ENCODE data around the gene FBXO46. TPM values are rescaled to one million over a fixed set of nuclear protein-coding genes. Genes with fewer than 3 reads are reported as not detected.

FBXO46 gene
- total RNA-seq, 1 donor from 2014 or later: 19.3 TPM

GRCh38 chr19:45705710-45706415, 24.8 kb downstream of the FBXO46 start:
- H3K36me3 ChIP-seq: peaks cover 16% of the 10 kb centered on the region
- H3K9me3 ChIP-seq: no peaks in the 10 kb centered on the region
- no peaks in the 10 kb centered on the region for H3K4me1 ChIP-seq
- intact Hi-C loops (cut with DNase I): no loop called here
- no peak for DNase-seq
- no peak overlapping the region for H3K27ac ChIP-seq
- ATAC-seq: no peak
- no peaks in the 10 kb centered on the region for H3K27me3 ChIP-seq (ENCODE audit: low read depth)
- no peak overlapping the region for H3K4me3 ChIP-seq
- no peak for TF ChIP-seq CTCF (IDR thresholded peaks at IDR 0.05)

- peaks cover 15% of the 10 kb centered on the region for H3K36me3 ChIP-seq
- H3K4me1 ChIP-seq: no peaks in the 10 kb centered on the region
- no peaks in the 10 kb centered on the region for H3K9me3 ChIP-seq
- H3K27me3 ChIP-seq (ENCODE audit: low read depth): no peaks in the 10 kb centered on the region
- intact Hi-C loops (cut with DNase I): no loop called here
- TF ChIP-seq CTCF (IDR thresholded peaks at IDR 0.05): no peak
- no peak overlapping the region for H3K27ac ChIP-seq
- ATAC-seq (no peak), DNase-seq (no peak)
- H3K4me3 ChIP-seq: no peak overlapping the region
Measured at GRCh38 chr19:45705115-45705514, 25.6 kb downstream of the FBXO46 start.

- no peak overlapping the region for H3K4me3 ChIP-seq
- H3K27ac ChIP-seq: no peak overlapping the region
- ATAC-seq: no peak
- no peaks in the 10 kb centered on the region for H3K27me3 ChIP-seq (ENCODE audit: low read depth)
- TF ChIP-seq CTCF (IDR thresholded peaks at IDR 0.05): no peak
- H3K9me3 ChIP-seq: no peaks in the 10 kb centered on the region
- peaks cover 15% of the 10 kb centered on the region for H3K36me3 ChIP-seq
- H3K4me1 ChIP-seq: no peaks in the 10 kb centered on the region
- no peak for DNase-seq
- intact Hi-C loops (cut with DNase I): no loop called here
Measured at GRCh38 chr19:45701676-45702075, 29.0 kb downstream of the FBXO46 start.

GRCh38 chr19:45693106-45693788, 37.4 kb downstream of the FBXO46 start:
- TF ChIP-seq CTCF (IDR thresholded peaks at IDR 0.05): peak; percentile 90
- intact Hi-C loops (cut with DNase I): no loop called here
- H3K4me1 ChIP-seq: peaks cover 22% of the 10 kb centered on the region
- peak overlapping the region; percentile 91 for H3K27ac ChIP-seq
- ATAC-seq (peak; percentile 44 to 46), DNase-seq (peak; percentile 85)
- H3K36me3 ChIP-seq: peaks cover 19% of the 10 kb centered on the region
- H3K9me3 ChIP-seq: no peaks in the 10 kb centered on the region
- peak overlapping the region; percentile 95 for H3K4me3 ChIP-seq
- H3K27me3 ChIP-seq (ENCODE audit: low read depth): no peaks in the 10 kb centered on the region

- intact Hi-C loops (cut with DNase I): no loop called here
- peak; percentile 96 to 97 for ATAC-seq
Measured at GRCh38 chr19:45692187-45693105, 38.2 kb downstream of the FBXO46 start, which contains the start of gene QPCTL. TSS of gene QPCTL (plus strand) at chr19:45692666. CDS start at chr19:45692704, 38 bp downstream.

More at GRCh38 chr19:45692187-45693105, 38.2 kb downstream of the FBXO46 start, which contains the start of gene QPCTL:
- TF ChIP-seq CTCF (IDR thresholded peaks at IDR 0.05): no peak
- Histone ChIP-seq H3K4me1 (peaks cover 22% of the 10 kb centered on the region), H3K27ac (peak within 1 kb of the TSS; percentile 91), H3K9me3 (no peaks in the 10 kb centered on the region), H3K36me3 (peaks cover 27% of the 10 kb centered on the region), H3K27me3 (ENCODE audit: low read depth) (no peaks in the 10 kb centered on the region), H3K4me3 (peak within 1 kb of the TSS; percentile 95)
- peak; percentile 98 for DNase-seq
